OCI-LY7 (cell line): ENCODE measurements around the gene PRELID3B. TPM values are rescaled to one million over a fixed set of nuclear protein-coding genes. Genes with fewer than 3 reads are reported as not detected.

Experiments
- BruUV-seq: library from RNA; stranded (reverse); fragments of 400-500 nt; replicated peaks from 2 replicates; lab custom pipeline; 2021; lab: Mats Ljungman, UMichigan
- CTCF ChIA-PET: fragments of 300-600 bp; sonication (Branson Sonifier 250); formaldehyde crosslinking; loops from one replicate; lab custom pipeline; 2022; ENCODE audit warnings: antibody characterized with exemption; ENCODE audit not compliant: unreplicated experiment; lab: Charles Lee
- POLR2A ChIA-PET: fragments of 300-600 bp; sonication (Branson Sonifier 250); formaldehyde crosslinking; loops from one replicate; lab custom pipeline; 2022; ENCODE audit warnings: antibody characterized with exemption; lab: Charles Lee
- DNase-seq: peaks from one replicate; pipeline ENCODE4 v3.0.0-alpha.2; 2015; ENCODE audit warnings: low spot score
- H2AFZ ChIP-seq: fragments of 200-600 bp; sonication (generic), shearing (Covaris generic); 2 replicates; pipeline ENCODE4 v1.6.1; 2014; ENCODE audit warnings: mild to moderate bottlenecking, antibody characterized with exemption, low read length, moderate library complexity
- H3K27ac ChIP-seq: fragments of 200-600 bp; sonication (generic); 2 replicates; pipeline ENCODE4 v1.5.1; 2014; ENCODE audit warnings: mixed run types, low read depth, mild to moderate bottlenecking, moderate library complexity, low read length, inconsistent platforms; ENCODE audit not compliant: poor library complexity, severe bottlenecking
- H3K36me3 ChIP-seq: fragments of 200-600 bp; sonication (generic); 2 replicates; pipeline ENCODE4 v1.6.1; 2014; ENCODE audit warnings: mild to moderate bottlenecking, antibody characterized with exemption, low read length, moderate library complexity, mixed read lengths; ENCODE audit not compliant: insufficient read depth
- H3K4me1 ChIP-seq: fragments of 200-600 bp; sonication (generic); 2 replicates; pipeline ENCODE4 v1.5.1; 2014; ENCODE audit warnings: mild to moderate bottlenecking, low read length; ENCODE audit not compliant: insufficient read depth, poor library complexity, severe bottlenecking
- H3K4me2 ChIP-seq: fragments of 200-600 bp; sonication (generic); 2 replicates; pipeline ENCODE4 v1.6.1; 2014; ENCODE audit warnings: mild to moderate bottlenecking, low read length
- H3K4me3 ChIP-seq: fragments of 200-600 bp; sonication (generic); 2 replicates; pipeline ENCODE4 v1.5.1; 2014; ENCODE audit warnings: mild to moderate bottlenecking, low read depth, low read length; ENCODE audit not compliant: poor library complexity, severe bottlenecking
- H3K79me2 ChIP-seq: fragments of 200-600 bp; sonication (generic); 2 replicates; pipeline ENCODE4 v1.6.1; 2016; ENCODE audit warnings: low read depth, mild to moderate bottlenecking, low read length, moderate library complexity, mixed read lengths; ENCODE audit not compliant: insufficient read depth
- H3K9me2 ChIP-seq: fragments of 200-600 bp; sonication (generic); 2 replicates; pipeline ENCODE4 v1.6.1; 2016; ENCODE audit warnings: mild to moderate bottlenecking, low read length, mixed read lengths; ENCODE audit not compliant: insufficient read depth
- H3K9me3 ChIP-seq: fragments of 200-600 bp; sonication (generic); 2 replicates; pipeline ENCODE4 v1.6.1; 2014; ENCODE audit warnings: mild to moderate bottlenecking, mixed run types, low read length, mixed read lengths
- H4K20me1 ChIP-seq: fragments of 200-600 bp; sonication (generic); 2 replicates; pipeline ENCODE4 v1.6.1; 2014; ENCODE audit warnings: mild to moderate bottlenecking, antibody characterized with exemption, low read length, moderate library complexity, mixed read lengths; ENCODE audit not compliant: insufficient read depth
- EZH2phosphoT487 ChIP-seq: fragments of 200-600 bp; sonication (generic); IDR thresholded peaks from 2 replicates; pipeline ENCODE4 v1.6.1; 2018; ENCODE audit warnings: low read depth, borderline replicate concordance, mild to moderate bottlenecking, mixed run types, antibody characterized with exemption, low read length, moderate library complexity, mixed read lengths
- intact Hi-C: fragments of 100-400 bp; cut with micrococcal nuclease; formaldehyde crosslinking; loops from one replicate; pipeline ENCODE4 v1.10.0; 2022; ENCODE audit not compliant: unreplicated experiment
- total RNA-seq, 2 experiments: library from RNA; depleted of rRNA in 1 of 2; stranded (reverse); fragments of >200 nt in 1 of 2; shearing (Covaris generic) in 1 of 2; gene quantifications; 2 replicates each; pipeline ENCODE4 v1.2.3, GENCODE V29; 2014 to 2022
- TF ChIP-seq, protein P1 (sequence below): fragments of 200-600 bp; sonication (generic); conservative IDR thresholded peaks from 2 replicates; pipeline ENCODE4 v1.5.1; 2014; ENCODE audit warnings: mild to moderate bottlenecking, antibody characterized with exemption, low read length, moderate library complexity, mixed read lengths

Gene PRELID3B
- total RNA-seq, 2 experiments from 2014 or later, result 99.4 to 119 TPM

DNA sequence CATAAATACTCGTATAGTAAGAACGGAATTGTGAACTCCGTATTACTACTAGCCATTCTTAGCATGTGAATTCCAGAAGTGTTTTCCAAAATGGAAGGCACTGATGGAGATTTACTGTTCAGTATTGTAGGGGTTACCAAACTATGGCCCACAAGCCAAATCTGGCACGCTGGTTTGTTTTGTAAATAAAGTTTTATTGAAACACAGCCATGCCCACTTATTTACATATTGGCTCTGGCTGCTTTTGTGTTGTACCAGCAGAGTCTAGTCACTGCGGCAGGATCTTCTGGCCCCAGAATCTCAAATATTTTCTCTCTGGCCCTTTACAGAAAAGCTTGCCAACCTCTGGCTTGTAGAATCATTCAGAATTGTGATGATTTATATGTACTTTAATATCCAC is 44.3 kb upstream of the PRELID3B start:
- no peaks in the 10 kb centered on the region for H3K9me3 ChIP-seq
- no peak overlapping the region for H3K4me3 ChIP-seq
- DNase-seq, result no peak
- H3K9me2 ChIP-seq, result no peaks in the 10 kb centered on the region
- no peaks in the 10 kb centered on the region for H3K4me1 ChIP-seq
- H3K27ac ChIP-seq, result no peak overlapping the region
- no peaks in the 10 kb centered on the region for H4K20me1 ChIP-seq
- POLR2A ChIA-PET, result no interaction called here
- no peaks in the 10 kb centered on the region for H3K36me3 ChIP-seq
- H2AFZ ChIP-seq, result no peak overlapping the region
- no peak for TF ChIP-seq EZH2phosphoT487
- TF ChIP-seq, protein P1, sequence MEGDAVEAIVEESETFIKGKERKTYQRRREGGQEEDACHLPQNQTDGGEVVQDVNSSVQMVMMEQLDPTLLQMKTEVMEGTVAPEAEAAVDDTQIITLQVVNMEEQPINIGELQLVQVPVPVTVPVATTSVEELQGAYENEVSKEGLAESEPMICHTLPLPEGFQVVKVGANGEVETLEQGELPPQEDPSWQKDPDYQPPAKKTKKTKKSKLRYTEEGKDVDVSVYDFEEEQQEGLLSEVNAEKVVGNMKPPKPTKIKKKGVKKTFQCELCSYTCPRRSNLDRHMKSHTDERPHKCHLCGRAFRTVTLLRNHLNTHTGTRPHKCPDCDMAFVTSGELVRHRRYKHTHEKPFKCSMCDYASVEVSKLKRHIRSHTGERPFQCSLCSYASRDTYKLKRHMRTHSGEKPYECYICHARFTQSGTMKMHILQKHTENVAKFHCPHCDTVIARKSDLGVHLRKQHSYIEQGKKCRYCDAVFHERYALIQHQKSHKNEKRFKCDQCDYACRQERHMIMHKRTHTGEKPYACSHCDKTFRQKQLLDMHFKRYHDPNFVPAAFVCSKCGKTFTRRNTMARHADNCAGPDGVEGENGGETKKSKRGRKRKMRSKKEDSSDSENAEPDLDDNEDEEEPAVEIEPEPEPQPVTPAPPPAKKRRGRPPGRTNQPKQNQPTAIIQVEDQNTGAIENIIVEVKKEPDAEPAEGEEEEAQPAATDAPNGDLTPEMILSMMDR, result no peak
- intact Hi-C loops, result loop anchor here (2.0 to 5.0 kb wide), 2 partner anchors 215 to 316 kb away; no protein-coding TSS in a partner anchor
- H3K79me2 ChIP-seq, result no peaks in the 10 kb centered on the region
- BruUV-seq, result no TSS peak
- CTCF ChIA-PET, result no interaction called here
- H3K4me2 ChIP-seq, result no peak overlapping the region

DNA sequence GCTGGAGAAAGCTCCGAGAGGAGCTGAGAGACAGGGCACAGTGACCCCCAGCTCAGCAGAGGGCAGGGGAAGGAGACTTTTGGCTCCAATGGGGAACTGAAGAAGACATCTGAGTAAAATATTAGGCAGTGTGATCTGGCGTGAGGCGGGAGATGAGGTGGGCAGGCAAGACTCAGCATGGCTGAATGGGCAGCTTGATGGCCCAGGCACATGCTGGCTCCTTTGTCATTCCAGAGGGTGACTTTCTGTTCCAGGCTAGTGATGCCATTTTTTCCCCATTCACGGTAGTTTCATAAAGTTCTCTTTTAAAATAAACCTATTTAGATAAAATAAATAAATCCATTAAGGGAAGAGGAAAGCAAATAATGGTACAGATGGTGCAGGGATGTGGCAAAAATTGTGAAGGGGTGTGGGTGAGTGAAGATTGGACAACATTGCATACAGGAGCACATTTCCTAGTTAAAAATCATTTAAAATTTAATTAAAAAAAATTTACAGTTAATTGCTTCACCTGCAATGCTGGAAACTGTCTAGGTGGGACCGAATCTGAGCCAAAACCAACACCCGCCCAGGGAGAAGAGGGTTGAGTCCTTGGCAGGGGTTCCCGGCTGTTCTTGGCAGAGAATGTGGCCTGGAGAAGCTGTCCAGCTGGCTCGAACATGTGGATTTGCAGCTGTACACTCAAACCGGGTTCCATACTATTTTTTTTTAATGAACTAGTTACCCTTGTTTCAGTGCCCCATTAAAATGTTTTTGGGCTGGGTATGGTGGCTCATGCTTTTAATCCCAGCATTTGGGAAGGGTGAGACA is 41.7 kb upstream of the PRELID3B start:
- intact Hi-C loops, result no loop called here
- no TSS peak for BruUV-seq
- no peaks in the 10 kb centered on the region for H3K4me1 ChIP-seq
- no peaks in the 10 kb centered on the region for H3K9me3 ChIP-seq
- no peak overlapping the region for H3K27ac ChIP-seq
- no peaks in the 10 kb centered on the region for H4K20me1 ChIP-seq
- H3K79me2 ChIP-seq, result no peaks in the 10 kb centered on the region
- H3K4me3 ChIP-seq, result no peak overlapping the region
- H3K36me3 ChIP-seq, result no peaks in the 10 kb centered on the region
- no peaks in the 10 kb centered on the region for H3K9me2 ChIP-seq
- TF ChIP-seq EZH2phosphoT487, result no peak
- TF ChIP-seq, protein P1, result no peak
- CTCF ChIA-PET, result no interaction called here
- DNase-seq, result no peak
- H2AFZ ChIP-seq, result no peak overlapping the region
- no peak overlapping the region for H3K4me2 ChIP-seq
- POLR2A ChIA-PET, result interaction anchor here (0.5 kb wide), 1 partner anchor 100 kb away, joined by 4 read pairs; no protein-coding TSS in a partner anchor

DNA sequence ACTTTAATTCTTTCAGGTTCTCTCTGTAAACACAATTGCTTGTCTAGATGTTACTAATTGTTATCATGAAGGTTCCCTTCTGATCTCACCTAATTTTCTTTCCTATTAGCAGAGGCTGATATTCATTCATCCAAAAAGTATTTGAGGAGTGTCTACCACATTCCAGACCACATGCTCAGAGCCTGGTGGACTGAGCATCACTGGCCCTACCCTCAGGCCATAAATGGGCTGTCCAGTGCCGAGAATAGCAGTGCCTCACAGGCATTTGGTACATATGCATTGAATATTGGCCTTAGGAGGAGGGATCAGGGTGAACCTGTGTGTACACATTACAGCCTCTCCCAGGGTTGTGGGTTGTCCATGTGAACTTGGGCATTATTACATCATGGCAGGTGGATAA is 40.4 kb upstream of the PRELID3B start:
- Histone ChIP-seq H3K9me3 (no peaks in the 10 kb centered on the region), H3K4me1 (no peaks in the 10 kb centered on the region), H4K20me1 (no peaks in the 10 kb centered on the region), H3K79me2 (no peaks in the 10 kb centered on the region), H3K27ac (no peak overlapping the region), H3K4me3 (no peak overlapping the region), H3K9me2 (no peaks in the 10 kb centered on the region), H3K4me2 (no peak overlapping the region), H3K36me3 (no peaks in the 10 kb centered on the region), H2AFZ (no peak overlapping the region)
- intact Hi-C loops, result no loop called here
- no peak for DNase-seq
- BruUV-seq, result no TSS peak
- TF ChIP-seq EZH2phosphoT487, result no peak
- TF ChIP-seq, protein P1, result no peak
- POLR2A ChIA-PET, result interaction anchor here (0.7 kb wide), 1 partner anchor 133 kb away, joined by 3 read pairs; no protein-coding TSS in a partner anchor
- CTCF ChIA-PET, result no interaction called here
